NCI-H2081 (cell line): Measurements from ENCODE around the gene ZBTB20.

Experiments
- DNase-seq, 2 experiments: peaks; one replicate each; lab custom pipeline; 2025; lab: John Stamatoyannopoulos, UW

The ZBTB20 gene

GRCh38 chr3:114411190-114411668, 735.9 kb downstream of the ZBTB20 start:
- no peak for DNase-seq

GRCh38 chr3:114408736-114409670, 738.1 kb downstream of the ZBTB20 start:
- peak; percentile 46 to 82 for DNase-seq

DNA sequence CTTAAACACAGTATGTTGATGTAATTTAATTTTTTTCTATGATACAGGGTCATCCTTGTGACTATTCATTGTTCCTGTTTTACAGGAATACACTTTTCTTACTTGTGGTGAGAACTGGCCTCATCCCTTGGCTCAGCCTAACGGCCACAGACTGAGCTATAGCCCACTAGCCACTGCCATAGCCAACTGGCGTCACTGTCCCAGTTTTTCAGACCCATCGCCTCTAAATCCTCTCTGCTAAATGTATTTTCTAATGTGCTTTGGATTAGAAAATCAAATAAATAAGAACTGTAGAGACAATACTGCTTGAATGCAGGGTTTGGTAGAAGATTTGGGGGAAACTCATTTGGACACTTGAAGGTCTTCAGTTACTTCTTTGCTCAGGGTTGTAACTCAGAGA, 740.2 kb downstream of the ZBTB20 start:
- no peak for DNase-seq

DNA sequence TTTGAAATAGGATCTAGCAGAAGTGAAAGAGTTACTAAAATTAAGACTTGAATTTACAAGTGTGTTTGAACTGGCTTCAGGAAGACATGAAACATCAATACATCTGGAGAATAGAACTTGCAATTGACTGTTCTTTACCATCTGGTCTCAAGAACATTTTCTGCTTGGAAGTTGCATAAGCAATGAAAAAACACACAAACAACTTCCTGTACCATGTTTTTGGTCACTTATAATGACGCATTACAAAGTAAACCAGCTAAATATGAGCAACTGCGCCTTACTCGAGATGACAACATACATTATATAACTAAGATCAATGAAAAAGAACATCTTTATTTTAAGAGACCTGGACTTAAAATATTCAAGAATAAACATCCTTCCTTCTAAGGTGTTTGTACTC, 740.8 kb downstream of the ZBTB20 start:
- no peak for DNase-seq

DNA sequence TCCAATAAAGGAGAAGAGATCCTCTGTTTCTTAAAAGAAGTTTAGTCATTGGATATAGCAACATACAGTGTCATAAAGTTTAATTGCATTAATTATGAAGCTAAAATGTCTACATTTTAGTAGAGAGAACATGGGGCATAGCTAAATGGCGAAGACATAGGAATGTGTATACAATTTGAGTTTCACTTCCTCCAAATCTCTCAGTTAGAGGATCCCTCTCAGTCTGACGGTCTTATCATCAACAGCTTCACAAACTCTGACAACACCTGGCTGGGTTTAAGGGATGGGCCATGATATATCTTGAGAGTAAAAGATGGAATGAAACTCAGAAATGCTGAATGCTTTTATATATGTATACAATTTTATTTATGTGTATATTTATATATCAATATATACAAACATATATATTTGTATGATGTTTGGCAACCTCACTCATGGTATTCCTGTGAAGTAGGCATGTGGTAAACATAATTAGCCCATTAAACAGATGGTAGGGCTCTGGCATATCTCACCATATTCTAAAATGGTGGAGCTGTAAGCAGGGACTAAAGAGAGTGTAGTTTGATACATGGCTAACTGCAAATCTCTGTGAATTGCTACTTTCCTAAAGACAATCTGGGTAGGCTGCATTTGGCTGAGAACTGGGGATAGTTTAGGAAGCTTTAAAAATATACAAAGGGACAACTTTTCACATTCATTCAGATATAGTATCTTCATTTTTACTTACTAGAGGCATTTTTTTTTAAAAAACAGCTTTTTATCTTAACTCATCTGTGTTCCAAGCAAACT, 741.7 kb downstream of the ZBTB20 start:
- DNase-seq = no peak

DNA sequence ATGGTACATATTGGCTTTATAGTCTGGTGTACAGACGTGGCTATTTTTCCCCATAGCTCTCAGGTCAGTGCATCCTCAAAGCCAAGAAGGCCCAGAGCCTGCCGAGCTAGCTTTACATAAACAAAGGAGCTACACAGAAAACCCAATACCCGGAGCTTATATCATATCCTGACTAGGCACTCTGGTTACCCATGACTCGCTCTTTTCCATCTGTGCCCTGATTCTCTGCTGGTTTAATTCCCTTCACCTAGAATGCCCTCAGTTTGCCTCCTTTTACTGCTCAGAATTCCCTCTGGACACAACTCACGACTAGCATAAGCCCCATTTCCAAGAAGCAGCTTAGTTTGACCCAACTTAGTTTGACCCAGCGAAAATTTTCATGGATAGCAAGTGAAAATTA, 742.5 kb downstream of the ZBTB20 start:
- no peak for DNase-seq

DNA sequence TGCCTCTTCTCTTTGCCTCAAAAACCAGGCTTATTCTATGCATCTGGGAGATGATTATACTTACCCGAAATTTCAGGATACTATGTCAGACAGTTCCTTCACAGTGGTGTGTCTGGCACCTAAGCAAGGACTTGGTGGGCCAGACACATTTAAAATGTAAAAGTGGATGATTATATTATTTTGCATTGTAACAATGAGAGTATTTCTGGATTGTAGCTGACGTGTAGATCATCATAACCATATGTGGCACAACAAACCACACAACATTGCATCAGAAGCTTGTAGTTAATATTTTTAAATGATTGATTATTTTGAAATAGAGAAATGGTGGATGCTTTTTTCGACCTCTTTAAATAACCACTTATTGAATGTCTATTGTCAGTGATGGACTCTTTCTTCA, 744.2 kb downstream of the ZBTB20 start:
- no peak for DNase-seq

DNA sequence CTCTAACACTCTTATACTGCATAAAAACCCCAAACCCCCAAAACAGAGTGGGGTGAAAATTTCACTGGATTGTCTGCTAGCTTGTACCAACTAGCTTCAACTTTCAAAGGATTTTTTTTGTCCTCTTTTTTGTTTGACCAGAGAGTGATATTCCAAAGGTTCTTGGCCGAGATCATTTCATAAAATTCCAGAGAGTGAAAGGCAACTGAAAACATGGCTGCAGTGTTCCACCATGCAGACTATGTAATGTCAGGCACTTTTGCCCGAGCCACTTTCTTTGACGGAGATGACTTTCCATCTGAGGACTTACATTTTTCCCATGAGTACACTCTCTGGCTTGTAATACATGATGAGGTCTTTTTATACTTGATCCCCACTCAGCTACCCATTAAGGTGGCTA, 745.7 kb downstream of the ZBTB20 start:
- DNase-seq = no peak

DNA sequence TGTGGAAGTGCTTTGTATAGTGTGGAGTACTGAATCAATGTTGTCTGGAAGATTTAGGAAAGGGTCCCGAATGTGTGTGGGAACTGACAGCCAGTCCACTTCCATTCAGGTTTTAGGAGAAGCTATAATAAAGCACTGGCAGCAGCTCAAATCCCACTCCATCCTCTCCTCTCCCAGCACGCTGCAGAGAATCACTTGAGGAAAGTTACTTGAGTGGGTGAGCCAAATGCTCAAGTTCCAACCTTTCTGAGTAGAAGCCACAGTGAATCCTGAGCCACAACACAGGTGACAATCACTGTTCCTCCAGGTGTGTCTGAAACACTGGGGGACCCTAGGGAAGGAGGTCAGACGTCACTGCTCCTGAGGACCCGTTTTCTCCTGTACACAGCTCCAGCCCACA, 746.7 kb downstream of the ZBTB20 start:
- no peak for DNase-seq

GRCh38 chr3:114394551-114394950, 752.5 kb downstream of the ZBTB20 start:
- no peak for DNase-seq

GRCh38 chr3:114393367-114394072, 753.6 kb downstream of the ZBTB20 start:
- DNase-seq = peak in 1 of 2 experiments; percentile 37

- peak in 1 of 2 experiments; percentile 22 for DNase-seq
These were observed 754.3 kb downstream of the ZBTB20 start for GRCh38 chr3:114392831-114393230.

GRCh38 chr3:114389156-114389555, 757.9 kb downstream of the ZBTB20 start:
- DNase-seq = no peak

GRCh38 chr3:114384558-114384903, 762.6 kb downstream of the ZBTB20 start:
- DNase-seq = no peak

GRCh38 chr3:114383875-114384557, 763.1 kb downstream of the ZBTB20 start:
- DNase-seq = peak; percentile 76 to 79

DNA sequence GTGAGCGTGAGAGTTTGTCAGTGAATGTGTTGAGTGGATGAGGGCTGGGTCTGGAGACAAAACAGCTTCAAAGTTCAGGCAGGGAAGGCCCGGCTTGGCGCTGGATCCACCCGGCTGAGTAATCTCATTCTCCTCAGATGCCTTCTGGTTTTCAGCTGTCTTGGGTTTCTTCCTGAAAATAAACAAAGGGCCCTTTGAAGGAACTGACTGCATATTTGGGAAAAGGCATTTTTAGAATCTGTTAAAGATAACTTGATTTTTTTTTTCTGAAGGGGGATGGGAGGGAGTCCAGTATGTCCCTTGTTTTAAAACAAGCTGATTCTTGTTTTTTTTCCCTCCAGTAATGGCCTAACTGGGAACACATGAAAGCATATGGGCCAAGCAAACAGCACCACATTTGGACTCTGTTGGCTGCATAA, 766.8 kb downstream of the ZBTB20 start:
- DNase-seq = no peak

GRCh38 chr3:114379266-114379665, 767.8 kb downstream of the ZBTB20 start:
- no peak for DNase-seq

GRCh38 chr3:114378760-114379159, 768.3 kb downstream of the ZBTB20 start:
- no peak for DNase-seq

DNA sequence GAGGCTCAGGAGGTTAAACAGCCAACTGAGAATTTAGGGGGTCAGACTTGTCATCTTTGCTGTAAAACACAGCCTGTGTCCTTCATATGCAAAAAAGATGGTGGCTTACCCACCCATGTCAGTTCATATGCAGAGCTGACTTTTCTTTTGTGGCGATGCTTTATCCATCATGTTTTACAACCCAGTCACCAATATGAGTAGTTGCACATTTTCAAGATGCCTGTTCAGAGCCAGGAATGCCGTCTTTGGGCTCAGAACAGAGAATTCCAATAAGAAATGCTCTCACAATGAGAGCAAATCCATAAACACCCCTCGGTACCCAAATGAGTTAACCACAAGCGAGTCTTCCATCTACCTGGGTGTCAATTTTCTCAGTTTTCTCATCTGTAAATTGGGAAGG, 769.7 kb downstream of the ZBTB20 start:
- DNase-seq = no peak

DNA sequence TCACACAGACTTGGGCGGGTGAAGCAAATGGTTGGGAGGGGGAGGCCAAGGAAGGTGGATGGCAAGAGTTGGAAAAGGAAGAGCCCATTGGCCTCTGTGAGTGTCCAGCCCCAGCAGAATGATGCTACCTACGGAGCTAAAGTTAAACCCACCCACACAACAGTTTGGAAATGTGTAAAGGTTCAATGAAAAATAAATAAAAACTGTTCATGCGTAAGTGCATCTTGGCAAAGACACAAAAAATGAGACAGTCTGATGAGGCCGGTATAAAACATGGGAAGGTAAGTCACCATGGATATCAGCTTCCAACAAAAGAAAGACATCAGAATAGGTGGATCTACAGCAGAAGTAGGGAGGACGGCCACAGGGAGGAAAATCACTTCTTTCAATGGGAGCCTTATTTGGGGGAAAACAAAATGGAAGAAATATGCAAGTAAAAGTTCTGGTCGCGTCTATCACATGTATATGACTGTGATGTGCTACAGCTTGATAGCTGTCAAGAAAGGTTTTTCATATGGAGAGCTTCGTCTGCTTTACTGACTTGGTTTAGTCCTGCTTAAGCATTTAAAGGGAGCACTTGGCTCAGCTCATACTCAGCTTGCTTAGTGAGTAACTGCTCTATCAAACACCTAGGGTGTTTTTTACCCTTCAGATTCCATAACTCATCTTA, 770.4 kb downstream of the ZBTB20 start:
- DNase-seq = no peak
